Heart left ventricle (tissue), 13 donors: ENCODE data around the gene STPG4.

ENCODE experiments used
- POLR2A ChIP-seq, 2 donors: fragments of 450-650 bp; IDR thresholded peaks; one replicate each; pipeline ENCODE4 v1.6.1; 2017; ENCODE audit warnings: antibody characterized with exemption in 2 of 2, mild to moderate bottlenecking in 2 of 2, moderate library complexity in 2 of 2
- TF ChIP-seq, protein P1 (sequence below), 12 donors: fragments of 200-600 bp; sonication (generic) in 4 of 12; IDR thresholded peaks; one replicate each; pipeline versions ENCODE4 v1.5.0 to v1.8.0; 2018 to 2022; ENCODE audit warnings: antibody characterized with exemption in 12 of 12, mild to moderate bottlenecking in 5 of 12
- donor health status: ischemic (EF 13 %, LVEDD 7.1; RV severe dilation, severe dysfunction).
- donor health status: DM: no; HTN: yes; CAD: no.
- donor health status: DM: no; HTN: no; CAD: no.
- donor health status: ischemic (EF 25% LVEDD 6.9; RV normal size, moderate dysfunction).
- donor health status: ischemic (EF 25% LVEDD 5.7; RV mildly dilated, moderate dysfunction).
- donor health status: ischemic (EF 35%, LVEDD 5.7; RV mildly dilated, moderate dysfunction).
- donor health status: nonischemic (EF 11% LVEDD 7.7; RV severe dilation, severe dysfunction).
- donor health status: DM: yes; HTN: yes; CAD: no.
- donor health status: PGD.
- donor health status: ischemic (EF 29% LVEDD 5.4; RV normal size, mild dysfunction).
- donor health status: nonischemic (EF 23%, LVEDD 6.1; RV moderate dilation, normal function).

DNA sequence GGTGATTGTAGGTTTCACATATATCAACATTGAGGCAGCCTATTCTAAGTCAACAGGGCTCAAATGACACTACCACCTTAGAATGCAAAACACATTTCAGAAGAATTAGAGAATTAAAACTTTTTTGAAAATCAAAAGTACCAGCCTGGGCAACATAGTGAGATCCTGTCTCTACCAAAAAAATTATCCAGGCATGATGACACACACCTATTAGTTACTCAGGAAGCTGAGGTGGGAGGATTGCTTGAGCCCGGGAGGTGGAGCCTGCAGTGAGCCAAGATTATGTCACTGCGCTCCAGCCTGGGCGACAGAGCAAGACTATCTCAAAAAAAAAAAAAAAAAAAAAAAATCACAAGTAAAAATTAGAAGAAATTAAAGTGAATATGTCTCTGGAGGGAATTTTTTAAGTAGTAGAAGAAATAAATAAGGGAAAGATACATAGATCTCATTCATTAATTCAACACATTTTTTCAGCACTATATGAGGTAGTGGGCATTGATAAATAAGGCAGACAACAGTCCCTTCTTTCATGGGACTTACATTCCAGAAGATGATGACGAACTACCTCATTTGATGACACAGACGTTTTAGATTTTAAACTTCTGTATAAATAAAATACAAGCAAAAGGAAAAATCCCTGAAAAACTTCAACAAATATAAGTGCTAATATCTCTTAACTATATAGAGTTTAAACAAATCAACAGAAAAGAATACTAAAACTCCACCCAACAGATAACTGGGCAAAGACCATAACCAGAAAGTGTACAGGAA is 42.3 kb downstream of the STPG4 start:
- no peak for TF ChIP-seq POLR2A (IDR thresholded peaks at IDR 0.05)
- TF ChIP-seq, protein P1, sequence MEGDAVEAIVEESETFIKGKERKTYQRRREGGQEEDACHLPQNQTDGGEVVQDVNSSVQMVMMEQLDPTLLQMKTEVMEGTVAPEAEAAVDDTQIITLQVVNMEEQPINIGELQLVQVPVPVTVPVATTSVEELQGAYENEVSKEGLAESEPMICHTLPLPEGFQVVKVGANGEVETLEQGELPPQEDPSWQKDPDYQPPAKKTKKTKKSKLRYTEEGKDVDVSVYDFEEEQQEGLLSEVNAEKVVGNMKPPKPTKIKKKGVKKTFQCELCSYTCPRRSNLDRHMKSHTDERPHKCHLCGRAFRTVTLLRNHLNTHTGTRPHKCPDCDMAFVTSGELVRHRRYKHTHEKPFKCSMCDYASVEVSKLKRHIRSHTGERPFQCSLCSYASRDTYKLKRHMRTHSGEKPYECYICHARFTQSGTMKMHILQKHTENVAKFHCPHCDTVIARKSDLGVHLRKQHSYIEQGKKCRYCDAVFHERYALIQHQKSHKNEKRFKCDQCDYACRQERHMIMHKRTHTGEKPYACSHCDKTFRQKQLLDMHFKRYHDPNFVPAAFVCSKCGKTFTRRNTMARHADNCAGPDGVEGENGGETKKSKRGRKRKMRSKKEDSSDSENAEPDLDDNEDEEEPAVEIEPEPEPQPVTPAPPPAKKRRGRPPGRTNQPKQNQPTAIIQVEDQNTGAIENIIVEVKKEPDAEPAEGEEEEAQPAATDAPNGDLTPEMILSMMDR (IDR thresholded peaks at IDR 0.05), result no peak
